ENCODE measurements around the gene TENM3. TPM values are rescaled to one million over a fixed set of nuclear protein-coding genes. Genes with fewer than 3 reads are reported as not detected.

Gene TENM3
- total and polyA plus RNA-seq, 10 of the 15 experiments (the other 5 are each of a cell fraction or from before 2014, with no cell fraction given): 0.01 to 1.7 (median 0.08) TPM; not detected in 2

DNA sequence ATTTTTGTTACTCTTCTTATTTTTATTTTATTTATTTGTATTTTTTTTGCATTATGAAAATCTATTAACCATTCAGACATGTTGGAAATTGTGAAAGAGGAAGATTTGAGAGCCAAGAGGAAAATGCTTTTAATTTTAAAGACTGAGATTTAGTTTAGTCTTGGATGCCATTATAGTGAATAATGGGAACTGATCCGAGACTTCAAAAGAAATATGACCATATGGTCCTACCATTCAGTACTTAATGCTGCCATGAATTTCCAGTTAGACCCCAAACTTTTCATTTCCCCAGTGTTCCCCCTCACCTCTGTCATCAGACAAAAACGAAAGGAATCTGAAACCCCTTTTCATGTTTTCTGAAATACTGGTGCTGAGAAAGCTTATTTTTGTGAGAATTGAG is 95.5 kb downstream of the TENM3 start (continued):
- TF ChIP-seq RELA (IDR thresholded peaks at IDR 0.05; ENCODE audit: borderline replicate concordance, partially characterized antibody): no peak
- TF ChIP-seq MXI1 (IDR thresholded peaks at IDR 0.05; ENCODE audit: low read depth, low read length): no peak
- TF ChIP-seq, protein P1, sequence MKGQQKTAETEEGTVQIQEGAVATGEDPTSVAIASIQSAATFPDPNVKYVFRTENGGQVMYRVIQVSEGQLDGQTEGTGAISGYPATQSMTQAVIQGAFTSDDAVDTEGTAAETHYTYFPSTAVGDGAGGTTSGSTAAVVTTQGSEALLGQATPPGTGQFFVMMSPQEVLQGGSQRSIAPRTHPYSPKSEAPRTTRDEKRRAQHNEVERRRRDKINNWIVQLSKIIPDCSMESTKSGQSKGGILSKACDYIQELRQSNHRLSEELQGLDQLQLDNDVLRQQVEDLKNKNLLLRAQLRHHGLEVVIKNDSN (IDR thresholded peaks at IDR 0.05; ENCODE audit: borderline replicate concordance, extremely low read length, insufficient read depth, low read depth, low read length): no peak
- TF ChIP-seq RUNX3 (IDR thresholded peaks at IDR 0.05; ENCODE audit: low read length): no peak
- no peak for TF ChIP-seq GABPA (IDR thresholded peaks at IDR 0.05; ENCODE audit: low read depth)

DNA sequence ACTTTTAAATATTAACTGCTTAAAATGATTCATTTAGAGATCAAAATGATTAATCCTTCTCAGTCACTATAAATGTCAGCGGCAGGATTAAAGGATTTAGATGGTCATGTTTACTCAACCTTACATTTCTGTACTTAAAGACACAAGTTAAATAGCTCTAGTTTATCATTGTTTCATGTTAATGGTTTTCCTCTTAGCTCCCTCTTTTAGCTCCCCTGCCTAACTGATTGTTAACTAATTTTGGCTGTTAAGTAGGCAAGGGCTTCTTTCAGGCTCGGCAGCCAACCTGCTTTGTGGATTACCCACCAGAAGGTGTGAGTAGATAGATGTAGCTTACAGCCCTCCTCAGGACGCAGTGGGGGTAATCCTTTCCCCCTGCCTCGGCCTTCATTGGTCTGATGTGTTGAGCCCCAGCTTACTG is 96.0 kb downstream of the TENM3 start:
- no peak for ATAC-seq
- no peak overlapping the region for H3K27ac ChIP-seq (ENCODE audit: control insufficient read depth, insufficient read depth)
- H3K4me3 ChIP-seq: no peak overlapping the region
- no peaks in the 10 kb centered on the region for H3K27me3 ChIP-seq (replicated peaks in 1 of 2; ENCODE audit: control insufficient read depth in 2 of 2, insufficient read depth in 2 of 2, low read length in 1 of 2)
- TF ChIP-seq, protein P2, sequence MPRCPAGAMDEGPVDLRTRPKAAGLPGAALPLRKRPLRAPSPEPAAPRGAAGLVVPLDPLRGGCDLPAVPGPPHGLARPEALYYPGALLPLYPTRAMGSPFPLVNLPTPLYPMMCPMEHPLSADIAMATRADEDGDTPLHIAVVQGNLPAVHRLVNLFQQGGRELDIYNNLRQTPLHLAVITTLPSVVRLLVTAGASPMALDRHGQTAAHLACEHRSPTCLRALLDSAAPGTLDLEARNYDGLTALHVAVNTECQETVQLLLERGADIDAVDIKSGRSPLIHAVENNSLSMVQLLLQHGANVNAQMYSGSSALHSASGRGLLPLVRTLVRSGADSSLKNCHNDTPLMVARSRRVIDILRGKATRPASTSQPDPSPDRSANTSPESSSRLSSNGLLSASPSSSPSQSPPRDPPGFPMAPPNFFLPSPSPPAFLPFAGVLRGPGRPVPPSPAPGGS (IDR thresholded peaks at IDR 0.05; ENCODE audit: borderline replicate concordance, insufficient read depth, low read depth, low read length, poor library complexity, severe bottlenecking): no peak
- no peak for TF ChIP-seq ZNF217 (IDR thresholded peaks at IDR 0.05)
- ChIA-PET SMC1A (ENCODE audit: uncharacterized antibody, unreplicated experiment) (interaction anchor here (0.6 to 1.0 kb wide), 3 partner anchors 13 to 173 kb away, joined by 3 read pairs; no protein-coding TSS in a partner anchor), RAD21 (ENCODE audit: unreplicated experiment) (no interaction called here), CTCF (interaction anchor here (0.9 kb wide), 1 partner anchor 9 kb away, joined by 5 read pairs; no protein-coding TSS in a partner anchor), POLR2A (no interaction called here)
- H3K4me1 ChIP-seq (ENCODE audit: control insufficient read depth, insufficient read depth, low read length): no peaks in the 10 kb centered on the region
- no peak for DNase-seq (ENCODE audit: low read depth, low spot score)
- BruUV-seq (replicated peaks): no TSS peak
- no peak overlapping the region for H3K4me2 ChIP-seq (ENCODE audit: control insufficient read depth, insufficient read depth)
- no peaks in the 10 kb centered on the region for H3K79me2 ChIP-seq (ENCODE audit: control insufficient read depth, insufficient read depth, low read length)
- intact Hi-C loops (cut with micrococcal nuclease; ENCODE audit: unreplicated experiment) (no loop called here), in situ Hi-C loops (cut with MboI) (no loop called here)
- H4K20me1 ChIP-seq (ENCODE audit: control insufficient read depth, insufficient read depth): no peaks in the 10 kb centered on the region
- no peak overlapping the region for H2AFZ ChIP-seq (ENCODE audit: control insufficient read depth, low read depth, low read length)
- H3K36me3 ChIP-seq (ENCODE audit: control insufficient read depth in 2 of 2, insufficient read depth in 2 of 2, low read length in 1 of 2): no peaks in the 10 kb centered on the region
- H3K9me3 ChIP-seq (replicated peaks; ENCODE audit: control insufficient read depth, insufficient read depth, low read length): no peaks in the 10 kb centered on the region
- 28% methylated on average over 4 of the region's 4 CpGs for WGBS (ENCODE audit: insufficient coverage, insufficient replicate concordance, low lambda C conversion rate, missing lambda C conversion rate)
- H3K9ac ChIP-seq (ENCODE audit: control insufficient read depth, insufficient read depth, low read length): no peak overlapping the region
- no peak for FAIRE-seq

Measured in GM12878 (cell line).